Fibroblast of peridontal ligament (primary cell): ENCODE data around the gene TFF1.

Experiments used
- DNase-seq: peaks from one replicate; pipeline ENCODE4 v3.0.0-alpha.2; 2010; ENCODE audit errors: extremely low read depth

TFF1 gene

DNA sequence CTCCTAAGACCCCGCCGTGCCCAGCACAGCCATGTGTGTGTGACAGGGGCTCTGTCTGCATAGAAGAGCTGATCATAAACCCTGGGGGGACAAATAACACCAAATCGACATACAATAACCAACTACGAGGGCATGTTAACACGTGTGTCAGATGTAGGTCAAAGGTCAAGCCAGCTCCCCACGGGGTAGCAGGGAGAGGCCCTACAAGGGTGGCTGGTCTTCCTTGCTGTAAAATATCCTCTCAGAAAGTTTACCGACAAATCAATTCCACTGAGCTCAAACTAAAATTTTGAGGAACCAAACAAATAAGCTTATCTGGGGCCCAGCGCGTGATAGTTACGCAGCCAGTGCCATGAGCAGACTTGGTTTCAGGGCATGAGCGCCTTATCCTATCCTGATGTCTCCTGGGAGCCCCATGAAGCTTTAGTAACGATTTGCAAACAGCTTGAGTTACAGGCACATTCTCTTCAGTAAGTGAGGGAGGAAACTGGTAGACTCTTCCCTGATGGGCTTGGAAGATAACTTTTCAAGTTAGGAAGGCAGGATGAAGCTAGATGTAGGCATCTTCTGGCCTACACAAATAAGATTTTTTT is 32.2 kb upstream of the TFF1 start:
- no peak for DNase-seq

DNA sequence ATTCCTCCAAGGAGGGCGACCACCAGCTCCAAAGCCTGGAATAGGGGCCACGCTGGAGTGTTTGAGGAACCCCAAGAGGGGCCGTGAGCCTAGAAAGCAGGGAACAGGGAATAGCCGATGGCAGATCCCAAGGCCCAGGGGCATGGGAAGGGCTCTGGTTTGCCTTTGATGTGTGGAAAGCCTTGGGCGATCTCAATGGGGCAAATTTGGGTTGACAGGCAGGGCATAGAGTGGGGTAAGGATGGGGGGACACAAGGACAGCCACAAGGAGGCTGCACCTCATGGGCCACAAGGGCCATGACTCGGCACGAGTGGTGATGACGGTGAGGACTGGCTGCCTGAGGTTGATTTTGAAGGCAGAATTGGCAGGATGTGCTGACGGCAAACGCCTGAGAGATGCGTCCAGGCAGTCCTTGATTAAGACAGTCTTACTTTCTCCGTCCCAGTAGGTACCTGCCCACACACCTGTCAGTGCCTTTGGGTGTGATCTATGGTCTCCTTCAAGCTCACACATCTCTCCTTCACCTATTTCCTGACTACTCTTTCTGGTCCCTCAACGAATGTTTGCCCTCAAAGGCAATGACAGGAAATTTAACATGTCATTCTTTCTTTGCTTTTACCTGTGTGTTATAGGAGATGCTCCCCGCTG is 31.5 kb upstream of the TFF1 start:
- DNase-seq = no peak

GRCh38 chr21:42396799-42397745 is 30.7 kb upstream of the TFF1 start:
- DNase-seq = no peak

DNA sequence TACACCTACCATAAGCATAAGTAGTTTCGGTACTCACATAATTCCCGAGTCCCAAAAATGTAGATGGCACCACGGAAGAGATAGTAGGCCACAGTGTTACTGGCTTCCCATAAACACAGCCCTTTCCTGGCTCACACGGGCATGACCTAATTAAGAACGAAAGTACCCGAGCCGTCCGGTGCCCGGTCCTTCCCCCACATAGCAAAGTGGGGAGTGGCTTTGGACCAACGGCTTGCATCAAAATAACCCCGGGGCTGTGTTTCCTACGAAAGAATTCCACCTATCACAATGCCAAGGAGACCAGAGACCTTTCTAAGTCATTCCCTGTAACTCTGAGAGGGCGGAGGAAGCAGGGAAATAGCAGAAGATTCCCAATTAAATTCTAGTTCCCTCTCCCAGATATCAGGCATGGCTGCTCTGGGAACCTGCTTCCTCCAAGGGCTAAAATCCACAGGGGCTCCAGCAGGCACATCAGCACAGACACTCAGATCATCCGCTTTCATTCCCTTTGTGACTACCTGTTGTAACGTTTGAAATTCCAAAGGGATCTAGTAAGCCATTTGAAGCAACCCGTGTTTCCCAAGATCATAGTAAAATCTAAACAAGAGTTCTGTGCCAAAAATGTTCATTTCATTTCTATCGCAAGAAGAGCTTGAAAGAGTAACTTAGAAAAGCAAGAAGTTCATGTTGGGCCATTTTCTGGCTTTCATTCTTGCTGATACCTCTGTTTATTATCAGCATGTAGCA is 29.7 kb upstream of the TFF1 start, which contains the start of gene TMPRSS3:
TSS of gene TMPRSS3 (minus strand) at position 148 of the 747 bp plus-strand sequence. CDS start 635 bp downstream, outside the sequence.
- DNase-seq = no peak

DNA sequence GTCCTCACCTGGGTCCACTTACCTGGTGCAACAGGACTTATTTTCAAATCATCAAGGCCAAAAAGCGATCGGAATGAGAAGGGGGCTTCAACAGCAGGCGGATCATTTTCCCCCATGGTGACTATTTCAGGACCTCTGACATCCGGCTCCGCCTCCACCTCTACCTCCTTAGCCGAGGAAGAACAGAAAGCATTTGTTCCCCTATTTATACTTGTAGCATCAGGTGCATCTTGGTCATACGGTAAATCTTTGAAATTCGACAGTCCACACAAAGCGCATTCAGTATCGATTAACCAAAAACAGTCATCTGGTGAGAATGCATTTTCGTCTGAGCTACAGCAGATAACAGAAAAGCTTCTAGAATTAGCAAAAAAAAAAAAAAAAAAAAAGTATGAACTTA is 29.0 kb upstream of the TFF1 start:
- DNase-seq = no peak

DNA sequence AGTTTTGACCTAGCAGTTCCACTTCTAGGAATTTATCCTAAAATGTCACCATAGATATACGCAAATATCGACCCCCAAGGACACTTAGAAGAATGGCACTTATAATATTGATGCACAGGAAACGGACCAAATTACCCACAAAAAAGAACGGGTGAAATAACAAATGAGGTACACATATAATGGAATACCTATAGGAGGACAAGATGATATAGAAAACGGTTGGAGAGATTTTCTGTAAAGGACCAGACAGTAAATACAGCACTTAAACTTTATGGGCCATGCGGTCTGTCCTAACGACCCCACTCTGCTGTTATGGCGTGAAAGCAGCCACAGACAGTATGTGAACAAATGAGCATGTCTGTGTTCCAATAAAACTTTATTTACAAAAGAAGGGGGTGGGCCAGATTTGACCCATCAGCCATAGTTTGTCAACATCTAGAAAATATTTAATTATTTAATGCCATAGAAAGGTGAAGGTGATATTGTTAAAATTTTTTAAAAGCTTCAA is 27.2 kb upstream of the TFF1 start:
- no peak for DNase-seq

DNA sequence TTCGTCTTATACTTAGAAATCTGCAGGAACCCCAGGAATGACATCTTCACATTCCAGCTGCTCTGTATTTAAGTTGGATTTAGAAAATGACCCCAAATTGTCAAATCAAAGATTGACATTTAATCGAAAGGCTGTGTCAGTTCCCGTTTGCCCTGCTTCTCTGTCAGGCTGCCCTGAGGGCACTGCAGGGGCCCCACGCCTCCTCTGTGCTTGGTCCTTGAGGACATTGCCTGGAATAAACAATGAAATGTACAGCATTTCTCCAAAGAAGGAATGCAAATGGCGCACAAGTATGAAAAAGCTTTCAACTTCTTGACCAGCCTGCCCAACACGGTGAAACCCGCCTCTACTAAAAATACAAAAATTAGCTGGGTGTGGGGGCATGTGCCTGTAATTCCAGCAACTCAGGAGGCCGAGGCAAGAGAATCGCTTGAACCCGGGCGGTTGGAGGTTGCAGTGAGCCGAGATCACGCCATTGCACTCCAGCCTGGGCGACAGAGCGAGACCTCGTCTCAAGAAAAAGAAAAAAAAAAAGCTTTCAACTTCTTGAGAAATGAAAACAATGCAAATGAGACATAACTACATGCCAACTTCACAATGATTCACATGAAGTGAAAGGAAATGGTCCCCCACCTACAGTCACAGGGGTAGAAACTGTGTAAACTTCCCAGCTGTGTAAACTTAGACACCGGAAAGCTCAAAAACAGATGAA is 26.6 kb upstream of the TFF1 start:
- DNase-seq = no peak

GRCh38 chr21:42391297-42391696 is 25.0 kb upstream of the TFF1 start:
- DNase-seq = no peak

DNA sequence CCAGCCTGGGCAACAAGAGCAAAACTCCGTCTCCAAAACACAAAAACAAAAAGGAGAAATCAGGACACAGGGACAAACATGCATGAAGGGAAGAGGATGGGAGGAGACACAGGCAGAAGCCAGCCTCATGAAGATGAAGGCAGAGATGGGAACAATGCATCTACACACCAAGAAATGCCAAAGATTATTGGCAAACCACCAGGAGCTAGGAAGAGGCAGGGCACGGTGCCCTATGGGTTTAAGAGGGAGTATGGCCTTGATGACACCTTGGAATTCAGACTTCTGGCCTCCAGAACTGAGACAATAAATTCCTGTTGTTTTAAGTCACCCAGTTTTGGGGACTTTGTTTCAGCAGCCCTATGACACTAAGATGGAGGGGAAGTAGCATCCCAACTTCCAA is 24.4 kb upstream of the TFF1 start:
- no peak for DNase-seq

DNA sequence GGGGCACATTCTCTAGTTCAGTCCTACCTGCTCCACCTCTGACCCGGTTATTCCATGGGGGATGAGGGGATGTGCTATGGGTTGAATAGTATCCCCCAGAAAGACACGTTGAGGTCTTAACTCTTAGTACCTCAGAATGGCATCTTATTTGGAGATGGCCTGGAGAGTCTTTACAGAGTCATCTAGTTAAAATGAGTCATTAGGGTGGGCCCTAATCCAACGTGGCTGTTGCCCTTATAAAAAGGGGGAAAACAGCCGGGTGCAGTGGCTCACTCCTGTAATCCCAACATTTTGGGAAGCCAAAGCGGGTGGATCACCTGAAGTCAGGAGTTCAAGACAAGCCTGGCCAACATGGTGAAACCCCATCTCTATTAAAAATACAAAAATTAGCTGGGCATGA is 23.9 kb upstream of the TFF1 start:
- no peak for DNase-seq

- no peak for DNase-seq
These were observed 23.1 kb upstream of the TFF1 start for GRCh38 chr21:42389449-42389835.

GRCh38 chr21:42388740-42389448 is 22.6 kb upstream of the TFF1 start:
- no peak for DNase-seq

DNA sequence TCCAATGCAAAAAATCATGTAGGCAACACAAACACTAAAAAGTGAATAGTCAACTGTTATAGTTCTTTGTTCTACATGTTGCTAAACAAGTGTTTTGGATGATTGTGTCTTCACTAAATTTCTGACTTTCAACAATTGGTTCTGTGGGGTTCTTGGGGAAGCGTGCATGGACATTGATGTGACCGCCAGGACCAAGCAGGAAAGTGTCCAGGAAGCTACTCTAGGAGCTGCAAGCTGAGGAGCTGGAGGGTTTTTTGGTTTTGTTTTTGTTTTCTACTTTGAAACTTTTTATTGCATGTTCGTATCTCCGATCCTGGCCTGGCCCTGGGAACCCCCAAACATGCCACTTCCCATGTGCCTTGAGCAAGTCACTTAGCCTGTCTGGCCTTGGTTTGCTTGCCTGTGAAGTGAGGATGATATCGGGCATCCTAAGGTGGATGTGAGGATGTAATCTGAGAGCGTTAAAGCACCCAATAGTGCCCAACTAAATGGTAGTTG is 21.6 kb upstream of the TFF1 start:
- DNase-seq = no peak

GRCh38 chr21:42387164-42387563 is 20.8 kb upstream of the TFF1 start:
- DNase-seq = no peak

GRCh38 chr21:42386034-42386591 is 19.8 kb upstream of the TFF1 start:
- DNase-seq = no peak

DNA sequence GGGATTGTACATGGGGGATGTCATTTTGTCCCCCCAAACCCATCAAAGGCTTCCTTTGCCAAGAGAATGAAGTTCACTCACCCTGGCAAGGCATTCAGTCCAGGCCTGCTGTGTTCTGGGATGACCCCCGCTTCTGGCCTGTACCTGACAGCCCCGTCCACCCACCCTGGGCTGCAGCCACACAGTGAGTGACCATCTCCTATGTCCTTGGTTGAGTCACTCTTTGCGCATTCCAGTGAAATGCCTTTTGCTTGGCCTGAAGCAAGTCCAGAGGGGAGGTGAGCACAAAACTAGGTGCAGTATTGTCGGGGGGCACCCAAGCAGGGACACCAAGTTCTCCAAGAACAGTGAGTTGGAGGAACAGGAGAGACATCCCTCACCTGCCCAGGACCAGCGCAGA is 19.3 kb upstream of the TFF1 start:
- DNase-seq = no peak

DNA sequence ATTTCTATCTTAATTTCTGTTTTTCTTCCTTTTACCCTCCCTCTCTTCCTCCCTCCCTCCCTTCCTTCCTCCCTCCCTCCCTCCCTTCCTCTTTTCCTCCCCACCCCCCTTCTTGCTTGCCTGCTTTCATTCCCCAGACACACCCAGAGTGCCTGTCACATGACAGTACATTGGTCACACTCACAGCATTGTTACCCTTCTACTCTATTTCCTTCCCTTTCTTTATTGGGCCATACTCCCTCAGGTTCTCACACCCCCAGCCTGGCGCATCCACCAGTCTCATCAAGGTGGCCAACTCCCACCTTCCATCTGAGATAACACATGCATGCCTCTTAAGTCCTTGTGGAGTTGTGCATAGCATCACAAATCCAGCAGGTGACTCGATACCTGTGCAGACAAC is 18.7 kb upstream of the TFF1 start:
- no peak for DNase-seq

DNA sequence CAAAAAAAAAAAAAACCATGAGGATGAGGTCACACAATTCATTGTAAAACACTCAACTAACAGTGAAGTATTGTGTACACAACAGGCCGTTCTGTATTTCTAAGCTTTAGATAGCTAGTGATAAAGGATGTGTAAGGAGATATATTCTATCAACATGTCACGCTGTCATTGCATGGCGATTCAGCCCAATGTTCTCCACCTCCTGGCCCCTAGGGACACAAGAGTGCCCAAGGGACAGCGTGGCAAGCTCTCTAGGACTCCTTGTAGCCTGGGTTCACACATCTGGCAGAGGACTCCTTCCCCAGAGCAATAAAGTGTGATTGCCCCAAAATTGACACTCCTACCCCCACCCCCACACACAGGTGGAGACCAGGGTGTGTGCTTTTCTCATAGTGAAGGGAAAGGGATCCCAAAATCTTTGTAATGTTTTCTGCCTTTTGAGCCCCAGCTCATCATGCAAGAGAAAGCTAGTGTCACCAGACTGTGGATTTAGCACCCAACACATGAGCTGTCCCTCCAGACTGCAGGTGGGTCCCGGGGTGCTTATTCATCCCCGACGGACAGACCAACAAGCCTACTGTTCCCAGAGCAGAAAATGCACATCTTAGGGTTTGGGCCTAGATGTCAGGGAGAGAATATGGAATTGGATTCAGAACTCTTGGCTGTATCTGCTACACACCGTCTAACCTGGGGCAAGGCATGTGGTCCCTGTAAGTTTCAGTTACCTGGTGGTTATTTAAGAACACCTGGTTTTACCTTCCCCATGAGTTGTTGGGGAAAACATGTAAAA is 18.0 kb upstream of the TFF1 start:
- no peak for DNase-seq

DNA sequence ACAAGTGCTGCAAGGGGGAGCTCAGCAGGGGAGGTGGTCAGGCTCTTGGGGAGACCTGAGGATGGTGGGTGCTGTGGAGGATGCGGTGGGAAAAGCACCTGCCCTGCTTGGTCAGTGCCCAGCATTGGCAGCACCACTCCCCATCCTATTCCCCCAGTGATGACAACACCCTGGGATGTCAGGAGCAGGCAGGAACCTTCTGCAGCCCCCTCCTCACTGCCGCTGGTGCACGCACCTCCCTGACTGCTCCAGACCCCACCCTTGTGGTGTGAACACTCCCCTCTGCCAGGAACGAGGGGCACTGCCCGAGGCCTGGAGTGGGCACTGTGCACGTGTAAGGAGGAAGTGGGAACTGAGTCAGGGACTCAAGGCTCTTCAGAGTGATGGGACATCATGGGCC is 17.0 kb upstream of the TFF1 start:
- DNase-seq = no peak
